HG02610 (cell line): ENCODE data around the gene TAMM41.
"Not testable (repeated sequence)": the region's sequence is repeated elsewhere in the genome, so short reads cannot be mapped to it uniquely, and the experiment has no call there.

ENCODE experiments used
- ATAC-seq: cut with Tn5 transposase; IDR thresholded peaks from one replicate; pipeline ENCODE4 v1.9.1; 2021; ENCODE audit warnings: mild to moderate bottlenecking, moderate library complexity; ENCODE audit not compliant: unreplicated experiment

The TAMM41 gene, protein sequence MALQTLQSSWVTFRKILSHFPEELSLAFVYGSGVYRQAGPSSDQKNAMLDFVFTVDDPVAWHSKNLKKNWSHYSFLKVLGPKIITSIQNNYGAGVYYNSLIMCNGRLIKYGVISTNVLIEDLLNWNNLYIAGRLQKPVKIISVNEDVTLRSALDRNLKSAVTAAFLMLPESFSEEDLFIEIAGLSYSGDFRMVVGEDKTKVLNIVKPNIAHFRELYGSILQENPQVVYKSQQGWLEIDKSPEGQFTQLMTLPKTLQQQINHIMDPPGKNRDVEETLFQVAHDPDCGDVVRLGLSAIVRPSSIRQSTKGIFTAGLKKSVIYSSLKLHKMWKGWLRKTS

DNA sequence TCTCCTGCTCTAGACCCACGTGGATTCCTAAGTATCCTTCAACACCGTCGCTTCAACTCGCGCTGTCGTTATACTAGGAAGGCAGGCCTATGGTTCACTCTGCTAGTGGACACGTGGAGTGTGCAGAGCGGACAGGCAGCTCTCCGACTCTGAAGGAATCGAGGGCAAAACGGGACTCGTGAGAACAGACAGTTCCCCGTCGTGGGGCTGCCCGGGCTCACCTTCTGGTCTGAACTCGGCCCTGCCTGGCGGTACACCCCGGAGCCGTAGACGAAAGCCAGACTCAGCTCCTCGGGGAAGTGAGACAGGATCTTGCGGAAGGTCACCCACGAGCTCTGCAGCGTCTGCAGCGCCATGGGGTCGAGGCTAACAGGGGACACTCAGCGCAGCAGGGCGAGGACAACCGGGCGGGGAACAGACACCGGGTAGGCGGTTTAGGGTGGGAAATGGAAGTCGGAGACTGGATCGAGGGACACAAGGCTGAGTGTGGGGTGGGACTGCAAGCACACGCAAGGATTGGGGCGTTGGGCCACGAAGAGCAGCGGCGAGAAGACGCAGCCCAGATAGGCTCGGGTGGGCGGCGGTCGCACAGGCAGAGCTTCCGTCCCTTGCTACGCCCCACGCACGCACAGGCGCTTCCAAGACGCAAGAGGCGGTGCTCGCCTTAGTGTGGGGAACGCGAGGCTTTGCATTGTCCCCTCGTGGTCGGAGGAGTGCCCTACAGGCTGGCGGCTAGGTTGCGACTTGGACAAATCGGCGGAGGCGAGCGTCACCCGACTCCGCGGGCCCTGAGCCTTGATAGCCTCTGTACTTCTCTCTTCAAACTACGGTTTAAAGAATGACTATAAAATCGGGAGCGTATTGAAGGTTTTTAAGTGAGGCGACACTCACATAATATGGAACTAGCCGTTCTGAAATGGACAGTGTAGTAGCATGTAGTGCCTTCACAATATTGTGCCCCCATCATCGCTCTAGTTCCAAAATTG is at the start of gene TAMM41:
TSS of gene TAMM41 (minus strand) at position 605 of the 986 bp plus-strand sequence. CDS start at position 356, 249 bp downstream.
- ATAC-seq, result peak; percentile 100

DNA sequence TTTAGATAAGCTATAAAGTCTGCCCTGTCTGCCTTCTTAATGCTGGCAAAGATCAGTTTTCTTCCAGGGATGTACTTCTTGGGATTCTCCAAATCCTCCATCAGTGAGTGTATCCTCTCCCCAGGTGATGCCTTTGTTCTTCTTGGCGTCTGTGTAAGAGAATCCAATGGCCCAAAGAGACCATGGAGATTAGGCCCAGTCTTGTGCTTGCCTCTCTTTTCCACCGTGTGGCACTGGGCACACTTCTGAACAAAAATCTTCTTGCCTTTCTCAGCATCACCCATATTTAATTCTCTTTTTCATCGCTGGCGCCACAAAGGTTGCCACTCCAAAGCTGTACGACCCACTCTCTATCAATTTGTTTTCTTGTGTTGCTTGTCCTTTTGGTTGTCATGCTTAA is 32.2 kb upstream of the TAMM41 start:
- no peak for ATAC-seq

DNA sequence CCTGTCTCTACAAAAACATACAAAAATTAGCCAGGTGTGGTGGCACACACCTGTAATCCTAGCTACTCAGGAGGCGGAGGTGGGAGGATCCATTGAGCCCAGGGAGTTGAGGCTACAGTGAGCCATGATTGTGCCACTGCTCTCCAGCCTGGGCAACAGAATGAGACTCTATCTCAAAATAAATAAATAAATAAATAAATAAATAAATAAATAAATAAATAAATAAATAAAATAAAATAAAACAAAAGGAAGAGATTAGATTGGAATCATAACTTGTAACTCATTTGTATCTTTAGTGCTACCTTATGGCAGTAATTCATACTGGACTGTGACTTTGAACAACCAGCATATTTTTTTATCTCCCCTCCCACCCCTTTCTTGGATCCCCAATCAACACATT is 28.0 kb upstream of the TAMM41 start:
- not testable (repeated sequence) for ATAC-seq

GRCh38 chr3:11863739-11864138 is 17.1 kb upstream of the TAMM41 start:
- ATAC-seq, result not testable (repeated sequence)

- ATAC-seq, result not testable (repeated sequence)
Observed at GRCh38 chr3:11862584-11862983, 15.9 kb upstream of the TAMM41 start.

GRCh38 chr3:11862145-11862544 is 15.5 kb upstream of the TAMM41 start:
- not testable (repeated sequence) for ATAC-seq

DNA sequence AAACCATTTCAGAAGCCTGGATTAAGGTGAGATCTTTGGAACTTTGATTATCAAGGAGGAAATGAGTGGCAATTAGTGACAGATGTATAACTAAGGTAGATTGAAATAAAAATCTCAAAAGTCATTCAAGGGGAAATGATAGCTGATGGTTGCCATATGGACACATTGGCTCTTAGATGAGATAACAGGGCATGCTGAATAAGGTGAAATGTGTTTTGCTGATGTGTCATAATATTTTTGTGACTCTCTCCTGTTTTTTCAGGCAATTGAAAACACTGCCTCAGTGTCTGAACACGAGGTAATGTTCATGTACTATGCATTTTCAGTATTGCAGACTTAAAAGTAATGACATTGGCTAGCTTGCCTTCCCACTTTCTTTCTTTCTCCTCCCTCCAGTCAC is 13.5 kb upstream of the TAMM41 start:
- ATAC-seq, result not testable (repeated sequence)

GRCh38 chr3:11853450-11853849 is 6.8 kb upstream of the TAMM41 start:
- ATAC-seq, result no peak

GRCh38 chr3:11850003-11850402 is 3.3 kb upstream of the TAMM41 start:
- ATAC-seq, result no peak

- ATAC-seq, result no peak
Observed at GRCh38 chr3:11847607-11848006, 922 bp upstream of the TAMM41 start.

DNA sequence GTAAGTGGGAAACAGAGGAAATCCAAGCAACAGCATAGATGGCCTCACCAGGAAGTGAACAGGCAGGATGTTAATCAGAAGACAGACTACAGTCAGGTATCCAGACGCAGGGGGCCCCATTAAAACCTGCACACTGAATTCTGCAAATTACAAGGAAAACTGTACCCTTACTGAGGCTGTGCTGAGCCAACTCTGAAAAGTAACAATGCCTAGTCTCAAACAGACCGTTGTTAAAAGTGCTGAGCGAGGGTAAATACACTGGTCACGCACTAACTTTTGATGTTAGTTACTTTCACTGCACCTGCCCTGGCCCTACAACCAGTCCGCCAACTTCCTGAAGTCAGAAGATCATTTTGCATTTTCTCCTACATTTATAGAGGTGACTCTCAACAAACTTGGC is 1.0 kb downstream of the TAMM41 start:
- ATAC-seq, result no peak

DNA sequence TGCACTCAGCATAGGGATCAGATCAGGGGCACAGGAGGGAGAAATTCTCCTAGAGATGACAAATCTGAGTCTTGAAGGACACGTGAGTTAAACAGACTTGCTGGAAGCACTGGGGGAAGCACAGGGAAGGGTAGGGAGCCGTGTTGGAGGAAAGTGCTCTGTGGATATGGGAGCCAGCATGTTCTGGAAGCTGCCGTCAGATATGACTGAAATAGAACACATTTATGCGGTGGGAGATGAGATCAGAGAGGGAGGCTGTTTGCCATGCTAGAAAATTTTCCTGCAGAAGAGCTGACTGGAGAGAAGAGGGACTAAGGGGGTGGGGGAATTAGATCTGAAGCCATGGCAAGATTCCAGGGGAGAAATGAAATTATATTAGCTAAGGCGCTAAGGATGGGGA is 1.8 kb downstream of the TAMM41 start:
- ATAC-seq, result no peak

DNA sequence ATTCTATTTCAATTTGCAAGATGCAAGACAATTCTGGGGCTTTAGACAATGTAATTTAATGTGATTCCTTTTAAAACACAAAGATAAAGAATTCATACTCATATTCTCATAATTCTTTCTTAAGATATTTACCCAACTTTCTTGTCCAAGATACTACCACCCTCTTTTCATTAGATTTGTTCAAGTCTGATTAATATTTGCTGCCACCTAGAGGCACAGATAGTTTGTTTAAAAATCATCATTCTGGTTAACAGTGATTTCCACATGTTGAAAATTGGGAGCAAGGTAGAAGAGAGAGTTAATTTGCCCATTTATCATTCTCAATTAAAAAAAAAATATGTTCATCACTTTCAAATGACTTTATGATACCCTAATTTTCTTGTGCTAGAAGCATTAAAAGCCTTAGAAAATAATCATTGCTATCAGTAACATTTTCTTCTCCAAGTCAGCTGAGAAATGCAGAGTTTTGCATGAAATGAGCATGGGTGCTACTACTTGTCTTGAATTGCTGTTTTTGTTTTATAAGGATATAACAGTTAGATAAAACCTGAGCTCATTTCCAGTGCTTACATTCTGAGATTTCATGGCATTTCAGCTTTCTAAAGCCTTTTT is 11.6 kb downstream of the TAMM41 start:
- ATAC-seq, result no peak

DNA sequence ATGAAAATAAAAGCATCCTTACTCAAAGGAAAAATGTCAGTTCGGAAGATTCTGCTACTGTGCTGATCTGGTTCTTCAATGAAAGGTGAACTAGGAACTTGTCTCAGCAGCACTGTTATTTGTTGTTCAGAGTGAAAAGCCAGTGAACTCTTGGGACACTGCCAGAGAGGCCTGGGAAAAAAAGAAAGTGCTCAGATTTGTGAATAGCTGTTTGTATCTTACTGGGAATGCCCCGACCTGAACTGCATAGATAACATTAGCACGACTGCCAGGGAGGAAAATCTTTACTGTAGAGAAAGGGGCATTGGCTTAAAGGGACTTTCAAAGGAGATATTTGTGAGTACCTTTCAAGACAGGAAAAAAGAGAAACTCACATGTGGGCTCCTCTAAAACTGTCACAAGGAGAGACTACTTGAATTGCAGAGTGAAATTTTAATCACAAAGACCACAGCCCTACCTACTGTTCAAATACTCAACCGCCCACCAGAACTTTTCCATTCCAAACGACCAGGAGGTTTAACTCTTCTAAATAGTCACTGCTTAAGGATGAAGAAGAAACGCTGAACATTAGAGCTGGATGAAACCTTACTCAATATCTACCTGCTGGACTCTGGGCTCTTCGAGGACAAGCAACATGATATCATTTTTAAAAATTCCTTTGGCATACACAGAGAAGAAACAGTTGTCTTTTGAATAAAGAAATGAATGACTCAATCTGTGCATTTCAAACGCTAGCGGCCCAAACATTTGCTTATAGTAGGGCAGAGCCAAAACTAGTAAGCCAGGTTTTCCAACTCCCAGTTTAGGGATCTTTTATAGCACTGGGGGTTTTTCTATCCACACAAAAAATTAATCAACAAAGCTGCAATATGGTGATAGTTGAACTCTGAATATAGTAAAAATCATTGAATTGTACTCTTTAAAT is 13.4 kb downstream of the TAMM41 start:
- ATAC-seq, result no peak

GRCh38 chr3:11829416-11829815 is 17.3 kb downstream of the TAMM41 start:
- ATAC-seq, result no peak

DNA sequence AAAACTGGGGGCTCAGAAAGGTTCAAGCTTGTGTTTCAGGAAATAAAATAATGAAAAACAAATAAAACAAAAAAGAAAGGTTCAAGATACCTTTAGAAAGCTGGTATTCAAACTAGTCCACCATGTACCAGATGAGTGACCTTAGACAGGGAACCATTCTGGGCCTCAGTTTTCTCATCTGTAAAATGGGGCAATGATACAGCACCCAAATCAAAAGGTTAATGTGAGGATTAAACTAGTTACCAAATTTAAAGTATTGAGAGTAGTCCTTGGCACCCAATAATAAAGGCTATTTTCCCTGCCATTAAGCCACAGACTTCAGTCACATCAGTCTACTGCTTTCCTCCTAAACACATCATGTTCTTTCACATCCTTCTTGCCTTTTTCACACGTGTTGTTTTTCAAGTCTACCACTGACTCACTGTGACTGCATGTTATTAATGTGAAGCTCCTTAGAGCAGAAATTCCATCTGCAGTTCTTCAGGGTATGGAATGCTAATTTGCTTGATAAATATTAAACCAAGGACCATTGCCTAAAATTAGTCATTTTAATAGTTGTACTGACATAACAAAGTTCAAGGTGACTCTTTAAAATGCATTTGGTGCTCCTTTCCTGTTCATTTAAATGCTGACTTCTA is 19.9 kb downstream of the TAMM41 start:
- no peak for ATAC-seq

- ATAC-seq, result no peak
Observed at GRCh38 chr3:11825301-11825700, 21.4 kb downstream of the TAMM41 start.

DNA sequence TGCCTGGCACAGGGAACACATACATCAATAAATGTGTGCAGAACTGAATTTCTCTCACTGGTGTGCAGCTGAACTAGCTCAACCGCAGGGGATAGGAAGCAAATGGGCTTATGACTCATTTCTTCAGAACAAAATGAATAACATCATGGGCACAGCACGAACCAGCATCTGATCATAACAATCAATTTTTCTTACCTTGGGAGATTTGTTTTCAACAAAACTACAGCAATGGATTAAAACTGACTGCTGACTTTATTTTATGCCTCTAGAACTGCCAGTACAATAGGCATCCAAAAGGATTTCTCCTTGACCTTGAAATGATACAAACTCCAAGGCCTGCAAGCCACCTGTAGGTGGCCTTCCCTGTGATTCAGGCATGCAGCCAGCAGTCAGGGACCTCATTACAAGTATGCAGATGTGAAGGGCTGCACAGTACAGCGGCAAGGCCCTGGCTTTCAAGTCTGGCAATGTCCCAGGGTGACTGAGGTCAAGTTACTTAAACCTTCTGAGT is 26.1 kb downstream of the TAMM41 start:
- ATAC-seq, result peak; percentile 75

DNA sequence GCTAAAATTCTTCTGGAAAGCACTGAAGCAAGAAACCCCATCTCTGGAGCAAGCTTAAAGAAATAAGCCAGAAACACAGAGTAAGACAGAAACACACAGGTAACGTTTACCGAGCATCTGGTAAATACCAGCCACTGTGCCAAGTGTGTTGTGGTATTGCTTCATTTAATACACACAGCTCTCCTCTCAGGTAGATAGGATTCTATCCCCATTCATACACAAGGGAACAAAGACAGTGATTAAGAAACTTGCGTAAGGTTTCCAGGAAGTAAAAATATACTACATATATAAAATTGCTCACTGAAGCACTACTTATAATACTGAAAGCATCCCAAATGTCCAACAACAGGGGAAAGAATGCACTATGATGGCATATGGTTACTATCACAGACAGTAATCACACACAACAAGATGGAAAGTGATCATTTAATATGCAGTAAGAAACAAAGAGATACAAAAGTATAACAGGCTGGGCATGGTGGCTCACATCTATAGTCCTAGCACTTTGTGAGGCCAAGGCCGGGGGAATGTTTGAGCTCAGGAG is 27.5 kb downstream of the TAMM41 start:
- ATAC-seq, result no peak
